PFSK-1 (cell line): ENCODE results near the gene KRTAP6-3.

Source experiments
- SIN3A ChIP-seq: IDR thresholded peaks from 2 replicates; pipeline ENCODE4 v1.6.1; 2012; ENCODE audit warnings: mild to moderate bottlenecking, low read length, moderate library complexity, borderline replicate concordance; ENCODE audit not compliant: insufficient read depth
- TAF1 ChIP-seq: IDR thresholded peaks from 2 replicates; pipeline ENCODE4 v1.6.1; 2012; ENCODE audit warnings: low read length, control low read depth, borderline replicate concordance; ENCODE audit not compliant: insufficient read depth

DNA sequence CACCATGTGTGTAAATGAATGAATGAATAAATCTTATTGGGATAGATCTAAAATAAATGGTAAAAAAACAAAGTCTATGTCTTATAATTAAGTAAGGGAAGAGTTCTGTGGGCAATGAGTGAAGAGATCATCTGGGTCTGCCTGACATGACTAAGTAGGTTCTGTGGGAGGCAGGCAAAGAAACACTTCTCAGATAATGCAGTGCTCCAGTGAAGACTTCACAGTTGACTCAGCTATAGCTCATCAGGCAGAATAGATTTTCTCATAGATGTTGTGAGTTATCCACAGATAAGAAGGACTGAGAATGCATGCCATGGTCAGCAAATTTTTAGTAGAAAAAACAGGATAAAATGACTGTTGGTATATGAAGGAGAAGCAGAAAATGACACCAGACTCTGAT, 14.5 kb upstream of the KRTAP6-3 start:
- no peak for TF ChIP-seq SIN3A
- no peak for TF ChIP-seq TAF1
